K562 (cell line): Measurements from ENCODE around the gene IFI6. TPM values are rescaled to one million over a fixed set of nuclear protein-coding genes. Genes with fewer than 3 reads are reported as not detected.

Source experiments
- ATAC-seq: fragments of 200-7000 bp; cut with Tn5 transposase; 3 replicates; pipeline ENCODE4 v1.9.1; 2020; ENCODE audit warnings: moderate library complexity
- BruUV-seq: library from RNA; stranded (reverse); fragments of 400-500 nt; replicated peaks from 2 replicates; lab custom pipeline; 2021; lab: Mats Ljungman, UMichigan
- CTCF ChIA-PET: fragments of 300-600 bp; formaldehyde crosslinking; extraction: SDS; loops from one replicate; lab custom pipeline; 2021; ENCODE audit warnings: low intra/inter-chr PET ratio; lab: Yijun Ruan, JAX
- POLR2A ChIA-PET: fragments of 300-600, 350-650 bp; sonication (Branson Sonifier 250); formaldehyde crosslinking; extraction: SDS; loops from one replicate; lab custom pipeline; 2021; ENCODE audit warnings: antibody characterized with exemption, inconsistent platforms; lab: Yijun Ruan, JAX
- DNase-seq, 4 experiments: peaks; one replicate each; pipeline versions ENCODE4 v3.0.0 to v3.0.0-alpha.2; 2011 to 2018; ENCODE audit warnings: low spot score in 3 of 4, mixed read lengths in 3 of 4; ENCODE audit errors: extremely low read depth in 1 of 4
- FAIRE-seq: peaks from 2 replicates; lab custom pipeline; 2011; peaks lifted over from hg19 to GRCh38; lab: Jason Lieb, UNC
- H2AFZ ChIP-seq: 2 replicates; pipeline ENCODE4 v1.6.0; 2011; ENCODE audit warnings: low read depth, low read length, control low read depth, inconsistent platforms
- H3K27ac ChIP-seq: fragments of 200-600 bp; 3 replicates; pipeline ENCODE4 v1.8.0; 2011; ENCODE audit warnings: low read depth, mild to moderate bottlenecking, control low read depth, inconsistent platforms, low read length, moderate library complexity, mixed read lengths; ENCODE audit errors: extremely low read depth
- H3K27me3 ChIP-seq, 2 experiments: fragments of 300-600 bp in 1 of 2; 2 replicates in 1 of 2; 3 replicates in 1 of 2; pipeline versions ENCODE4 v1.6.0 to v1.8.0; 2011; ENCODE audit warnings: inconsistent platforms in 2 of 2, low read length in 2 of 2, mild to moderate bottlenecking in 1 of 2, mixed read lengths in 1 of 2, moderate library complexity in 1 of 2; ENCODE audit not compliant: control insufficient read depth in 2 of 2, insufficient read depth in 2 of 2
- H3K36me3 ChIP-seq: fragments of 300-600 bp; 3 replicates; pipeline ENCODE4 v1.8.0; 2011; ENCODE audit warnings: mild to moderate bottlenecking, low read length, inconsistent platforms; ENCODE audit not compliant: control insufficient read depth, insufficient read depth
- H3K4me1 ChIP-seq, 2 experiments: fragments of 200-600 bp in 1 of 2; replicated peaks in 1 of 2; 2 replicates in 1 of 2; 3 replicates in 1 of 2; pipeline versions ENCODE4 v1.5.1 to v1.8.0; 2011; ENCODE audit warnings: inconsistent platforms in 2 of 2, low read length in 2 of 2, mild to moderate bottlenecking in 1 of 2, mixed read lengths in 1 of 2, moderate library complexity in 1 of 2; ENCODE audit not compliant: control insufficient read depth in 2 of 2, insufficient read depth in 2 of 2
- H3K4me2 ChIP-seq: 2 replicates; pipeline ENCODE4 v1.6.1; 2011; ENCODE audit warnings: low read length, control low read depth, inconsistent platforms, mixed read lengths; ENCODE audit not compliant: insufficient read depth
- H3K4me3 ChIP-seq: fragments of 200-600 bp; sonication (generic), shearing (Covaris generic); 2 replicates; pipeline ENCODE4 v1.5.1; 2016; ENCODE audit warnings: control low read depth, inconsistent platforms
- H3K79me2 ChIP-seq: fragments of 200-600 bp; 3 replicates; pipeline ENCODE4 v1.8.0; 2011; ENCODE audit warnings: low read length, inconsistent platforms; ENCODE audit not compliant: control insufficient read depth, insufficient read depth
- H3K9ac ChIP-seq, 2 experiments: 2 replicates each; pipeline versions ENCODE4 v1.6.0 to v1.6.1; 2011; ENCODE audit warnings: low read depth in 2 of 2, low read length in 2 of 2, control low read depth in 1 of 2, inconsistent platforms in 1 of 2, mild to moderate bottlenecking in 1 of 2, mixed read lengths in 1 of 2; ENCODE audit not compliant: insufficient read depth in 1 of 2
- H3K9me1 ChIP-seq: one replicate; pipeline ENCODE4 v1.6.0; 2011; ENCODE audit warnings: inconsistent platforms, mild to moderate bottlenecking, low read length, moderate library complexity; ENCODE audit not compliant: control insufficient read depth, insufficient read depth
- H3K9me3 ChIP-seq: replicated peaks from 2 replicates; pipeline ENCODE4 v1.5.1; 2011; ENCODE audit warnings: low read depth, low read length, inconsistent platforms; ENCODE audit not compliant: control insufficient read depth, insufficient read depth
- H4K20me1 ChIP-seq: replicated peaks from 2 replicates; pipeline ENCODE4 v1.6.1; 2011; ENCODE audit warnings: low read length, inconsistent platforms, mixed read lengths; ENCODE audit not compliant: control insufficient read depth, insufficient read depth
- ARID3B ChIP-seq: fragments of 250-450 bp; sonication (Bioruptor Pico); IDR thresholded peaks from 2 replicates; pipeline ENCODE4 v1.4.0; 2020; ENCODE audit warnings: borderline replicate concordance
- CBFB ChIP-seq: sonication (generic); formaldehyde crosslinking; IDR thresholded peaks from 2 replicates; pipeline ENCODE4 v1.4.0; 2020; ENCODE audit warnings: mild to moderate bottlenecking, missing genetic modification reagents
- CREB5 ChIP-seq: fragments of 250-450 bp; sonication (Bioruptor Pico); IDR thresholded peaks from 2 replicates; pipeline ENCODE4 v1.5.0; 2020; ENCODE audit warnings: mild to moderate bottlenecking
- ELK3 ChIP-seq: fragments of 450-650 bp; formaldehyde crosslinking; IDR thresholded peaks from 2 replicates; pipeline ENCODE4 v1.4.0; 2020; ENCODE audit warnings: mild to moderate bottlenecking
- NFE2L1 ChIP-seq: fragments of 450-650 bp; IDR thresholded peaks from 2 replicates; pipeline ENCODE4 v1.6.1; 2016; ENCODE audit warnings: missing genetic modification characterization, low read depth, mild to moderate bottlenecking, missing compliant biosample characterization, moderate library complexity, borderline replicate concordance
- NFIC ChIP-seq: fragments of 450-650 bp; IDR thresholded peaks from 2 replicates; pipeline ENCODE4 v1.6.1; 2017; ENCODE audit warnings: mild to moderate bottlenecking, inconsistent platforms
- PATZ1 ChIP-seq: fragments of 250-450 bp; sonication (Bioruptor Pico); IDR thresholded peaks from 2 replicates; pipeline ENCODE4 v1.5.0; 2020; ENCODE audit warnings: mild to moderate bottlenecking, borderline replicate concordance
- RAD21 ChIP-seq, 2 experiments: fragments of 250-450 bp in 1 of 2; fragments of 450-650 bp in 1 of 2; sonication (Bioruptor Pico) in 1 of 2; formaldehyde crosslinking in 1 of 2; IDR thresholded peaks in 1 of 2; conservative IDR thresholded peaks in 1 of 2; 2 replicates each; pipeline versions ENCODE4 v1.4.0 to v1.8.0; 2020 to 2022; ENCODE audit warnings: mild to moderate bottlenecking in 2 of 2, moderate library complexity in 1 of 2
- RBBP5 ChIP-seq: fragments of 200-600 bp; sonication (generic); IDR thresholded peaks from 2 replicates; pipeline ENCODE4 v1.6.1; 2012; ENCODE audit warnings: borderline replicate concordance, mild to moderate bottlenecking, low read length, control low read depth, inconsistent platforms; ENCODE audit not compliant: insufficient read depth, poor library complexity, severe bottlenecking
- ZNF124 ChIP-seq: sonication (generic); formaldehyde crosslinking; IDR thresholded peaks from 2 replicates; pipeline ENCODE4 v1.8.1; 2022; ENCODE audit warnings: missing genetic modification reagents
- ZSCAN29 ChIP-seq: fragments of 450-650 bp; IDR thresholded peaks from 2 replicates; pipeline ENCODE4 v1.6.1; 2017
- WGBS: fragments of 100-300 bp; shearing (Covaris generic); methylation state at CpG from one replicate; pipeline ENCODE4 v1.1.6; 2016; ENCODE audit warnings: low coverage, mixed read lengths; ENCODE audit not compliant: insufficient coverage; ENCODE audit errors: missing lambda C conversion rate; 5-methylcytosine and 5-hydroxymethylcytosine counted together
- in situ Hi-C: fragments of 300-500 bp; cut with MboI; formaldehyde crosslinking; loops from 4 replicates; pipeline ENCODE4 v1.15.0; 2018; ENCODE audit warnings: inconsistent platforms, mixed read lengths
- intact Hi-C: fragments of 100-400 bp; cut with micrococcal nuclease; formaldehyde crosslinking; loops from 2 replicates; pipeline ENCODE4 v1.14.2; 2022
- polyA plus RNA-seq, 8 experiments: library from polyadenylated mRNA; depleted of rRNA in 4 of 8; stranded (reverse) in 5 of 8; unstranded in 3 of 8; fragments of >200 nt; fragmentation: Nextera tagmentation in 2 of 8; fragmentation: Illumina TruSeq in 1 of 8; extraction: Ambion mirVana in 2 of 8; extraction: Trizol in 1 of 8; gene quantifications; 2 replicates each; pipeline versions ENCODE4 v1.2.1 to v1.2.3, GENCODE V29; 2011 to 2014; ENCODE audit warnings: inconsistent platforms in 1 of 8, missing spikeins in 1 of 8
- total RNA-seq, 7 experiments: library from RNA; depleted of rRNA in 6 of 7; stranded (reverse); fragments of >200 nt in 6 of 7; fragmentation: Illumina TruSeq in 2 of 7; extraction: Trizol in 2 of 7; gene quantifications; 2 replicates each; pipeline versions ENCODE4 v1.2.1 to v1.2.3, GENCODE V29; 2011 to 2021; ENCODE audit warnings: low replicate concordance in 1 of 7

Gene IFI6
- total and polyA plus RNA-seq, 9 of the 15 experiments (the other 6 are each of a cell fraction or from before 2014, with no cell fraction given) = 0.17 to 4.5 (median 2.2) TPM

GRCh38 chr1:27669876-27670275, 2.1 kb downstream of the IFI6 start (continued):
- no peak for TF ChIP-seq PATZ1 (CRISPR knock-in tag)
- TF ChIP-seq, all 486 proteins: peak for 0

- CTCF ChIA-PET = interaction anchor here (1.0 to 1.4 kb wide), 4 partner anchors 159 to 319 kb away, joined by 3 to 8 read pairs (median 3); no protein-coding TSS in a partner anchor
- H3K9me1 ChIP-seq = no peaks in the 10 kb centered on the region
- peak; percentile 72 for ATAC-seq
- H3K27ac ChIP-seq = no peak overlapping the region; the same call in 2 of the 3 replicates
- intact Hi-C loops (loop anchor here (5.0 to 10.0 kb wide), 2 partner anchors 163 to 624 kb away; partner anchors contain the start of gene PPP1R8), in situ Hi-C loops (loop anchor here (5.0 kb wide), 1 partner anchor 567 kb away; no protein-coding TSS in a partner anchor)
- no TSS peak for BruUV-seq
- FAIRE-seq = peak; percentile 61
- peak overlapping the region; percentile 92 for H3K4me2 ChIP-seq
- no peaks in the 10 kb centered on the region for H3K27me3 ChIP-seq
- no peaks in the 10 kb centered on the region for H3K9me3 ChIP-seq
- peaks cover 26 to 30% of the 10 kb centered on the region in 2 experiments for H3K4me1 ChIP-seq
- H4K20me1 ChIP-seq = no peaks in the 10 kb centered on the region
- 6% methylated on average over 36 of the region's 36 CpGs for WGBS
- H3K9ac ChIP-seq = peak overlapping the region; percentile 24 to 86
- no peaks in the 10 kb centered on the region for H3K36me3 ChIP-seq
- POLR2A ChIA-PET = interaction anchor here (0.6 to 1.0 kb wide), 9 partner anchors 18 to 1116 kb away, joined by 3 to 4 read pairs (median 3); partner anchors contain the start of gene PPP1R8
- DNase-seq = peak; percentile 83 to 90 (median 84)
- peak overlapping the region; percentile 27 for H3K4me3 ChIP-seq
- H2AFZ ChIP-seq = peak overlapping the region; percentile 98
- no peaks in the 10 kb centered on the region for H3K79me2 ChIP-seq
- TF ChIP-seq ZSCAN29 = peak; percentile 56; the same call in 1 of the 2 replicates
- TF ChIP-seq ZNF124 = no peak
- TF ChIP-seq RBBP5 = no peak
- no peak for TF ChIP-seq ARID3B
- TF ChIP-seq NFE2L1 (tag) = no peak
- no peak for TF ChIP-seq ELK3 (CRISPR knock-in tag)
- TF ChIP-seq RAD21 (CRISPR knock-in tag; conservative IDR thresholded peaks at IDR 0.05 in 1 of 2, IDR thresholded peaks at IDR 0.05 in 1 of 2) = peak; percentile 56 to 75
- TF ChIP-seq NFIC = no peak
- no peak for TF ChIP-seq CBFB (CRISPR knock-in tag)
- no peak for TF ChIP-seq CREB5
Observed at GRCh38 chr1:27668808-27669723, 2.9 kb downstream of the IFI6 start.
